HFFc6 (cell line): ENCODE results near the gene RBM22. TPM values are rescaled to one million over a fixed set of nuclear protein-coding genes. Genes with fewer than 3 reads are reported as not detected.

Experiments used
- DNase-seq: peaks from one replicate; pipeline ENCODE4 v3.0.0-alpha.2; 2018
- H3K27ac Mint-ChIP-seq: 2 replicates; pipeline ENCODE4 v1.8.0; 2020; ENCODE audit warnings: mild to moderate bottlenecking, mixed read lengths
- H3K27me3 Mint-ChIP-seq: 2 replicates; pipeline ENCODE4 v1.8.0; 2021; ENCODE audit warnings: mild to moderate bottlenecking, moderate library complexity, mixed read lengths; ENCODE audit not compliant: insufficient read depth
- H3K36me3 Mint-ChIP-seq: 2 replicates; pipeline ENCODE4 v1.8.0; 2021; ENCODE audit warnings: low read depth, mixed read lengths
- H3K4me1 Mint-ChIP-seq: 2 replicates; pipeline ENCODE4 v1.8.0; 2020; ENCODE audit warnings: low read depth, mixed read lengths
- H3K4me3 Mint-ChIP-seq: 2 replicates; pipeline ENCODE4 v1.8.0; 2020; ENCODE audit warnings: mild to moderate bottlenecking, moderate library complexity, mixed read lengths
- H3K9me3 Mint-ChIP-seq: 2 replicates; pipeline ENCODE4 v1.8.0; 2020; ENCODE audit warnings: mild to moderate bottlenecking, mixed read lengths
- total RNA-seq, 6 experiments: library from RNA; stranded (reverse); fragmentation: NEBNext Ultra II Directional; extraction: Animal tissue kit (Norgen Biotek cat#: 25700); gene quantifications; 2 replicates in 1 of 6; 3 replicates in 5 of 6; pipeline ENCODE4 v1.2.3, GENCODE V29; 2021
- TF ChIP-seq, protein P1 (sequence below): fragments of 200-600 bp; sonication (generic); IDR thresholded peaks from 2 replicates; pipeline ENCODE4 v1.5.0; 2021; ENCODE audit warnings: antibody characterized with exemption, mild to moderate bottlenecking

Gene RBM22
- total RNA-seq, 6 experiments from 2014 or later: 32.6 to 40.2 (median 35.4) TPM

DNA sequence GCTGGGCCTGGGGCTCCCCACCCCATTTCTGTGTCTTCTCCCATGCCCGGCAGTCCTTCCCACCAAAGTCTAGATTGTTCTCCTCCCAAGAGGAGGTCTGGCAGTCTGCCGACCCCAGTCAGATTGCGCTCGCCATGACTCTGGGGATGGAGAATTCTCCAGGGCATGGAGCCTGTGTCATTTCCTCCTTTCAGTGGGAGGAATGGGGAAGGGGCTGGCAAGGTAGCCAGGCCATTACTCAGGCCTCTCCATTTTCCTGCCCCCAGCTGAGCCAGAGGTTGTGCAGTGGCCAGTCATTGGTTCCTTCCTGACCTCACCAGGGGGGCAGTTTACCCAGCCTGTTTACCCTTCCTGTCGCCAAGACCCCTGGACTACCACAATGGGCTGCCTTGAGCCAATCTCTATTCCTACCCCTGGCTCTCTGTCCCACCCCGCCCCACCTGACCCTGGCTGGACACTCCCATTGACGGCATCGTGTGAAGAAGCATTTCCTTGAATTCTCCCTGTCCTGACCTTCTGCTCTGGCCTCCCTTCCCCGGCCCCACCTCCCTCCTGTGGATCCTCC is 59.8 kb downstream of the RBM22 start:
- H3K27ac Mint-ChIP-seq: peak overlapping the region; percentile 94
- TF ChIP-seq, protein P1, sequence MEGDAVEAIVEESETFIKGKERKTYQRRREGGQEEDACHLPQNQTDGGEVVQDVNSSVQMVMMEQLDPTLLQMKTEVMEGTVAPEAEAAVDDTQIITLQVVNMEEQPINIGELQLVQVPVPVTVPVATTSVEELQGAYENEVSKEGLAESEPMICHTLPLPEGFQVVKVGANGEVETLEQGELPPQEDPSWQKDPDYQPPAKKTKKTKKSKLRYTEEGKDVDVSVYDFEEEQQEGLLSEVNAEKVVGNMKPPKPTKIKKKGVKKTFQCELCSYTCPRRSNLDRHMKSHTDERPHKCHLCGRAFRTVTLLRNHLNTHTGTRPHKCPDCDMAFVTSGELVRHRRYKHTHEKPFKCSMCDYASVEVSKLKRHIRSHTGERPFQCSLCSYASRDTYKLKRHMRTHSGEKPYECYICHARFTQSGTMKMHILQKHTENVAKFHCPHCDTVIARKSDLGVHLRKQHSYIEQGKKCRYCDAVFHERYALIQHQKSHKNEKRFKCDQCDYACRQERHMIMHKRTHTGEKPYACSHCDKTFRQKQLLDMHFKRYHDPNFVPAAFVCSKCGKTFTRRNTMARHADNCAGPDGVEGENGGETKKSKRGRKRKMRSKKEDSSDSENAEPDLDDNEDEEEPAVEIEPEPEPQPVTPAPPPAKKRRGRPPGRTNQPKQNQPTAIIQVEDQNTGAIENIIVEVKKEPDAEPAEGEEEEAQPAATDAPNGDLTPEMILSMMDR: no peak
- H3K4me1 Mint-ChIP-seq: peaks cover 99% of the 10 kb centered on the region
- peak; percentile 24 for DNase-seq
- no peaks in the 10 kb centered on the region for H3K9me3 Mint-ChIP-seq
- peak overlapping the region; percentile 89 for H3K4me3 Mint-ChIP-seq
- no peaks in the 10 kb centered on the region for H3K36me3 Mint-ChIP-seq
- H3K27me3 Mint-ChIP-seq: peaks cover 2% of the 10 kb centered on the region

Other genes with a start within 250 kb of the RBM22 start
- gene NDST1, start 192.9 kb downstream of the RBM22 start, total RNA-seq: 100 to 1,000 TPM; 126 to 199 (median 147) TPM
- 10 to 100 TPM; 35.6 to 50.7 (median 47.8) TPM for gene SYNPO, start 60.4 kb downstream of the RBM22 start, total RNA-seq
- gene MYOZ3, start 39.8 kb downstream of the RBM22 start, total RNA-seq: under 1 TPM in 2 of 6 experiments, not detected in 4; 0.05 to 0.14 TPM
- gene DCTN4, start 58.0 kb upstream of the RBM22 start, total RNA-seq: 10 to 100 TPM; 60.1 to 76.9 (median 68.7) TPM
- 10 to 100 TPM; 32.5 to 51.1 (median 37.9) TPM for gene SMIM3, start 77.7 kb upstream of the RBM22 start, total RNA-seq
- not detected for gene IRGM, start 145.5 kb upstream of the RBM22 start, total RNA-seq
- gene ZNF300, start 203.9 kb upstream of the RBM22 start, total RNA-seq: 1 to 10 TPM; 2.6 to 5.6 (median 4.6) TPM